Neural cell (in vitro differentiated cells): ENCODE data around the gene SLC22A23.

ENCODE experiments used
- CTCF ChIP-seq: fragments of 450-650 bp; IDR thresholded peaks from 2 replicates; pipeline ENCODE4 v1.5.1; 2014; ENCODE audit warnings: antibody characterized with exemption, mild to moderate bottlenecking, moderate library complexity; ENCODE audit not compliant: poor library complexity, severe bottlenecking
- EP300 ChIP-seq: fragments of 450-650 bp; conservative IDR thresholded peaks from 2 replicates; pipeline ENCODE4 v1.6.1; 2014; ENCODE audit warnings: antibody characterized with exemption, mild to moderate bottlenecking, moderate library complexity; ENCODE audit not compliant: poor library complexity, severe bottlenecking
- EZH2 ChIP-seq: fragments of 200-600, 300-800 bp; shearing (Covaris generic), sonication (generic); IDR thresholded peaks from 2 replicates; pipeline ENCODE4 v1.6.1; 2014; ENCODE audit warnings: antibody characterized with exemption, low read length, borderline replicate concordance, mild to moderate bottlenecking; ENCODE audit not compliant: insufficient read depth, poor library complexity, severe bottlenecking
- POLR2AphosphoS5 ChIP-seq: IDR thresholded peaks from 2 replicates; pipeline ENCODE4 v1.6.1; 2012
- RAD21 ChIP-seq: fragments of 450-650 bp; conservative IDR thresholded peaks from 2 replicates; pipeline ENCODE4 v1.6.1; 2014; ENCODE audit warnings: antibody characterized with exemption, mild to moderate bottlenecking, moderate library complexity
- REST ChIP-seq: IDR thresholded peaks from 2 replicates; pipeline ENCODE4 v1.6.1; 2012; ENCODE audit warnings: borderline replicate concordance
- SMC3 ChIP-seq: fragments of 450-650 bp; conservative IDR thresholded peaks from 2 replicates; pipeline ENCODE4 v1.6.1; 2014; ENCODE audit warnings: antibody characterized with exemption, mild to moderate bottlenecking, moderate library complexity; ENCODE audit not compliant: poor library complexity
- TAF1 ChIP-seq: IDR thresholded peaks from 2 replicates; pipeline ENCODE4 v1.6.1; 2012; ENCODE audit warnings: low read depth

- TF ChIP-seq CTCF (no peak), RAD21 (no peak), POLR2AphosphoS5 (no peak), SMC3 (no peak), EZH2 (no peak), TAF1 (no peak), EP300 (no peak), REST (no peak)
Measured at GRCh38 chr6:3426927-3427686, 29.7 kb downstream of the SLC22A23 start.
